Activated CD4-positive, alpha-beta T cell treated with anti-CD3 and anti-CD28 coated beads for 36 hours (primary cell): ENCODE results near the gene APOBR. TPM values are rescaled to one million over a fixed set of nuclear protein-coding genes. Genes with fewer than 3 reads are reported as not detected.
"Not testable (repeated sequence)": the region's sequence is repeated elsewhere in the genome, so short reads cannot be mapped to it uniquely, and the experiment has no call there.

Source experiments
- ATAC-seq: fragments of 200-7000 bp; cut with Tn5 transposase; one replicate; pipeline ENCODE4 v1.10.0; 2021; ENCODE audit warnings: mild to moderate bottlenecking, moderate library complexity
- CTCF ChIA-PET: fragments of 350-600 bp; sonication (Branson Sonifier 250); formaldehyde crosslinking; loops from one replicate; lab custom pipeline; 2021; ENCODE audit warnings: antibody characterized with exemption; lab: Charles Lee
- POLR2A ChIA-PET: fragments of 350-600 bp; sonication (Branson Sonifier 250); formaldehyde crosslinking; loops from one replicate; lab custom pipeline; 2021; ENCODE audit warnings: antibody characterized with exemption, inconsistent platforms; lab: Charles Lee
- DNase-seq: peaks from one replicate; pipeline ENCODE4 v3.0.0-alpha.2; 2020
- H3K27ac Mint-ChIP-seq: one replicate; pipeline ENCODE4 v1.8.0; 2021; ENCODE audit warnings: mixed read lengths
- H3K27me3 Mint-ChIP-seq: one replicate; pipeline ENCODE4 v1.8.0; 2021; ENCODE audit warnings: mixed read lengths
- H3K36me3 Mint-ChIP-seq: one replicate; pipeline ENCODE4 v1.8.0; 2021; ENCODE audit warnings: low read depth, mixed read lengths
- H3K4me1 Mint-ChIP-seq: one replicate; pipeline ENCODE4 v1.8.0; 2021; ENCODE audit warnings: mixed read lengths
- H3K4me3 Mint-ChIP-seq: one replicate; pipeline ENCODE4 v1.8.0; 2021; ENCODE audit warnings: mild to moderate bottlenecking, moderate library complexity, mixed read lengths
- H3K9me3 Mint-ChIP-seq: one replicate; pipeline ENCODE4 v1.8.0; 2021; ENCODE audit warnings: low read depth, mixed read lengths
- intact Hi-C, 2 experiments: fragments of 100-400 bp; cut with DNase I in 1 of 2; cut with micrococcal nuclease in 1 of 2; formaldehyde crosslinking; loops; one replicate each; pipeline versions ENCODE4 v1.14.2 to v1.15.1; 2022 to 2024; cut with DNase I, micrococcal nuclease
- total RNA-seq, 2 experiments: library from RNA; stranded (reverse); gene quantifications; one replicate each; pipeline ENCODE4 v1.2.3, GENCODE V29; 2021

APOBR gene
- total RNA-seq, 2 experiments from 2014 or later: 1.8 to 2.4 TPM

DNA sequence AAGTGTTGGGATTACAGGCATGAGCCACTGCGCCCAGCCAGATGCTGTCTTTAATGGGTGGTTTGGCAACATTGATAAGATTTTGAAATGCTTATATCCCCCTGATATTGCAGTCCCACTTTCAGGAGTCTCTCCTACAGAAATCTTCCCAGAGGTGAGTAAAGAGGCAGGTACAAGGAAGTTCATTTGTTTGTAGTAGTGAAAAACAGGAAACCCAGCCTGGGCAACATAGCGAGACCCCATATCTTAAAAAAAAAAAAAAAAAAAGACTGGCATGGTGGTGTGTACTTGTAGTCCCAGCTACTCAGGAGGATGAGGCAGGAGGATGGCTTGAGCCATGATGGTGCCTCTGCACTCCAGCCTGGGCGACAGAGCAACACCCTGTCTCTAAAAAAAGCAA, 50.6 kb downstream of the APOBR start:
- Mint-ChIP-seq H3K27me3 (no peaks in the 10 kb centered on the region), H3K9me3 (no peaks in the 10 kb centered on the region), H3K27ac (no peak overlapping the region), H3K36me3 (no peaks in the 10 kb centered on the region), H3K4me3 (no peak overlapping the region), H3K4me1 (peaks cover 12% of the 10 kb centered on the region)
- ChIA-PET CTCF (no interaction called here), POLR2A (interaction anchor here (0.6 kb wide), 1 partner anchor 20 kb away, joined by 3 read pairs; no protein-coding TSS in a partner anchor)
- DNase-seq (no peak), ATAC-seq (no peak)
- intact Hi-C loops: no loop called here

DNA sequence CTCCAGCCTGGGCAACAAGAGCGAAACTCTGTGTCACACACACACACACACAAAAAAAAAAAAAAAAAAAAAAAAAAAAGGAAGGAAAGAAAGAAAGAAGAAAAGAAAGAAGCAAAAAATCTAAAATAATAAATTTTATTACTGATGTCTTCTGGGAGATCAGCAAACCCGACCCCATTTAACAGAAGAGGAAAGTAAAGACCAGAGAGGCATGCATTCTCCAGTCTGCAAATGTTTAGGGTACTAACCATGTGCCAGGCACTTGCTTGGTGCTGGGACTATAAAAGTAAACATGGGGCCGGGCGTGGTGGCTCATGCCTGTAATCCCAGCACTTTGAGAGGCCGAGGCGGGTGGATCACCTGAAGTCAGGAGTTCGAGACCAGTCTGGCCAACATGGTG, 51.5 kb downstream of the APOBR start:
- POLR2A ChIA-PET, H3K36me3 Mint-ChIP-seq, H3K27me3 Mint-ChIP-seq, DNase-seq, H3K9me3 Mint-ChIP-seq, intact Hi-C loops, H3K4me3 Mint-ChIP-seq, CTCF ChIA-PET, H3K27ac Mint-ChIP-seq, ATAC-seq: not testable (repeated sequence)
- H3K4me1 Mint-ChIP-seq: peaks cover 12% of the 10 kb centered on the region

DNA sequence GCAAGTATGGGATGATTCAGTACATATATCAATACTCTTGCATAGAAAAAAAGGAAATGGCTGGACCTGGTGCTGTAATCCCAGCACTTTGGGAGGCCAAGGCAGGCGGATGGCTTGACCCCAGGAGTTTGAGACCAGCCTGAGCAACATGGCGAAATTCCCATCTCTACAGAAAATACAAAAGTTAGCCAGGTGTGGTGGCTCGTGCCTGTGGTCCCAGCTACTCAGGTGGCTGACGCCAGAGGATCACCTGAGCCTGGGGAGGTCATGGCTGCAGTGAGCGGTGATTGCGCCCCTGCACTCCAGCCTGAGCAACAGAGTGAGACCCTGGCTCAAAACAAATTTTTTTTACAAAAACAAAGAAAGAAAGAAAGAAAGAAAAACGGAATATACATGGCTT, 52.2 kb downstream of the APOBR start:
- no peak overlapping the region for H3K4me3 Mint-ChIP-seq
- peaks cover 12% of the 10 kb centered on the region for H3K4me1 Mint-ChIP-seq
- no peaks in the 10 kb centered on the region for H3K9me3 Mint-ChIP-seq
- intact Hi-C loops: no loop called here
- DNase-seq (no peak), ATAC-seq (no peak)
- H3K36me3 Mint-ChIP-seq: no peaks in the 10 kb centered on the region
- ChIA-PET POLR2A (no interaction called here), CTCF (no interaction called here)
- no peaks in the 10 kb centered on the region for H3K27me3 Mint-ChIP-seq
- no peak overlapping the region for H3K27ac Mint-ChIP-seq

DNA sequence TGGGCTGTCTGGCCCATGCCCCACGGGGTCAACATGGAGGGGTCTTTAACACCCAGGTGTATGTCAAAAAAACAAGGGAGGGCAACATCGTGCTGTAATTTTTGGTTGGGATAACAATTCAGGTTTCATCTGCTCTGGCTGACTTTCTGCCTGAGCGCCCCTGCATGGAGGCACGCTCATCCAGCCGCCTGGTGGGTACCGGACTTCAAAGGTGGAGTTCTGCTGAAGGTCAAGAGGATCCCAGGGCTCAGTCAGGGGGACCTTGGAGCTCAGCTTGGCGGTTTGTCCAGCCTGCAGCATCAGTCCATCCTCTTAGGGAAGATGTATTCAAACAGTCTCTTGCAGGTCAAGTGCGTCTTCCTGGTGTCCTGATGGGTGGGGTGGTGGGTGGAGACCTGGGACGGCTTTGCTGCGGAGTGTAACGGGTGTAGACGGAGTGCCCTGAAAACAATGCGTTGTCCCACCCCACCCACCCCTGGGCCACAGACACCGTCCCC, 53.9 kb downstream of the APOBR start:
- ChIA-PET POLR2A (no interaction called here), CTCF (interaction anchor here (1.1 to 1.3 kb wide), 2 partner anchors 14 to 69 kb away, joined by 4 to 5 read pairs; no protein-coding TSS in a partner anchor)
- peaks cover 10% of the 10 kb centered on the region for H3K4me1 Mint-ChIP-seq
- H3K36me3 Mint-ChIP-seq: no peaks in the 10 kb centered on the region
- H3K4me3 Mint-ChIP-seq: no peak overlapping the region
- no peak overlapping the region for H3K27ac Mint-ChIP-seq
- H3K9me3 Mint-ChIP-seq: no peaks in the 10 kb centered on the region
- no peaks in the 10 kb centered on the region for H3K27me3 Mint-ChIP-seq
- DNase-seq: no peak
- intact Hi-C loops: no loop called here
- no peak for ATAC-seq

Other genes starting within 250 kb of the APOBR start
- gene SBK1, start 202.1 kb upstream of the APOBR start, total RNA-seq: 1 to 10 TPM; 6.5 to 6.6 TPM
- gene NPIPB6, start 131.1 kb upstream of the APOBR start, total RNA-seq: 1 to 10 TPM; 1.7 to 1.8 TPM
- gene EIF3CL, start 90.8 kb upstream of the APOBR start, total RNA-seq: 100 to 1,000 TPM; 121 to 294 TPM
- under 1 TPM in 1 of 2 experiments, not detected in 1; 0.42 TPM for gene NPIPB7, start 22.3 kb upstream of the APOBR start, total RNA-seq
- 10 to 100 TPM; 19.0 to 24.6 TPM for gene CLN3, start 2.6 kb upstream of the APOBR start, total RNA-seq
- not detected for gene IL27, start 12.2 kb downstream of the APOBR start, total RNA-seq
- not detected for gene NUPR1, start 44.3 kb downstream of the APOBR start, total RNA-seq
- 10 to 100 TPM; 23.6 to 35.5 TPM for gene SGF29, start 59.3 kb downstream of the APOBR start, total RNA-seq
- under 1 TPM; 0.26 to 0.30 TPM for gene SULT1A2, start 102.4 kb downstream of the APOBR start, total RNA-seq
- gene SULT1A1, start 115.4 kb downstream of the APOBR start, total RNA-seq: 10 to 100 TPM; 12.1 to 13.9 TPM
- under 1 TPM in 1 of 2 experiments, not detected in 1; 0.37 TPM for gene NPIPB8, start 143.4 kb downstream of the APOBR start, total RNA-seq
- 100 to 1,000 TPM; 877 to 952 TPM for gene EIF3C, start 216.8 kb downstream of the APOBR start, total RNA-seq